UCSD-AML1 (cell line): ENCODE data around the gene SPACA4.

Source experiments
- DNase-seq: peaks from one replicate; lab custom pipeline; 2025; ENCODE audit not compliant: unreplicated experiment; lab: John Stamatoyannopoulos, UW

SPACA4 gene

GRCh38 chr19:48596679-48597465 is 9.7 kb upstream of the SPACA4 start:
- no peak for DNase-seq

- no peak for DNase-seq
Measured at GRCh38 chr19:48598996-48599700, 7.4 kb upstream of the SPACA4 start.

- no peak for DNase-seq
Measured at GRCh38 chr19:48600679-48601417, 5.7 kb upstream of the SPACA4 start.

- DNase-seq = no peak
Measured at GRCh38 chr19:48603001-48603400, 3.5 kb upstream of the SPACA4 start.

GRCh38 chr19:48603449-48603848 is 3.1 kb upstream of the SPACA4 start:
- DNase-seq = no peak

GRCh38 chr19:48603850-48604249 is 2.7 kb upstream of the SPACA4 start:
- DNase-seq = no peak

- no peak for DNase-seq
Measured at GRCh38 chr19:48607359-48607755, 815 bp downstream of the SPACA4 start.

GRCh38 chr19:48608798-48609263 is 2.3 kb downstream of the SPACA4 start:
- peak; percentile 58 for DNase-seq

GRCh38 chr19:48609571-48610108 is 3.1 kb downstream of the SPACA4 start:
- DNase-seq = no peak

GRCh38 chr19:48611872-48612271 is 5.3 kb downstream of the SPACA4 start:
- DNase-seq = no peak

- no peak for DNase-seq
Measured at GRCh38 chr19:48613024-48613851, 6.7 kb downstream of the SPACA4 start.

GRCh38 chr19:48613852-48614435 is 7.4 kb downstream of the SPACA4 start:
- DNase-seq = no peak

- no peak for DNase-seq
Measured at GRCh38 chr19:48614436-48615230, 8.1 kb downstream of the SPACA4 start, which contains the start of gene FAM83E. FAM83E (minus strand) TSS chr19:48615076; CDS start chr19:48613372, 1,704 bp downstream.

GRCh38 chr19:48615231-48616040 is 8.9 kb downstream of the SPACA4 start:
- no peak for DNase-seq

GRCh38 chr19:48616041-48616436 is 9.5 kb downstream of the SPACA4 start:
- DNase-seq = no peak

- DNase-seq = no peak
Measured at GRCh38 chr19:48616491-48617056, 10.0 kb downstream of the SPACA4 start.

- DNase-seq = no peak
Measured at GRCh38 chr19:48617146-48617937, 10.8 kb downstream of the SPACA4 start.
